Caco-2 (cell line): ENCODE measurements around the gene USP13. TPM values are rescaled to one million over a fixed set of nuclear protein-coding genes. Genes with fewer than 3 reads are reported as not detected.
A peak's percentile ranks its signal among the peaks of the same experiment; 100 is the strongest.
"Not testable (repeated sequence)": the region's sequence is repeated elsewhere in the genome, so short reads cannot be mapped to it uniquely, and the experiment has no call there.

Experiments
- BruUV-seq: library from RNA; stranded (reverse); fragments of 400-500 nt; replicated peaks from 2 replicates; lab custom pipeline; 2021; lab: Mats Ljungman, UMichigan
- CTCF ChIA-PET: fragments of 300-600 bp; sonication (Branson Sonifier 250); formaldehyde crosslinking; loops from one replicate; lab custom pipeline; 2022; ENCODE audit warnings: antibody characterized with exemption; lab: Charles Lee
- POLR2A ChIA-PET: fragments of 300-600 bp; sonication (Branson Sonifier 250); formaldehyde crosslinking; loops from one replicate; lab custom pipeline; 2022; ENCODE audit warnings: antibody characterized with exemption; lab: Charles Lee
- DNase-seq, 2 experiments: peaks; one replicate each; pipeline versions ENCODE4 v3.0.0 to v3.0.0-alpha.2; 2020 to 2022
- H3K27me3 ChIP-seq: replicated peaks from 2 replicates; pipeline ENCODE4 v1.6.0; 2011; ENCODE audit warnings: low read length; ENCODE audit not compliant: control insufficient read depth, insufficient read depth
- H3K36me3 ChIP-seq: 2 replicates; pipeline ENCODE4 v1.5.1; 2011; ENCODE audit warnings: low read length; ENCODE audit not compliant: control insufficient read depth, insufficient read depth
- H3K4me1 ChIP-seq: fragments of 250-450 bp; sonication (Bioruptor Pico); 2 replicates; pipeline ENCODE4 v1.5.1; 2020; ENCODE audit warnings: mild to moderate bottlenecking
- H3K4me3 ChIP-seq: 2 replicates; pipeline ENCODE4 v1.5.1; 2011; ENCODE audit warnings: low read depth, mild to moderate bottlenecking, control low read depth, low read length
- H3K9me3 ChIP-seq: fragments of 250-450 bp; sonication (Bioruptor Pico); 2 replicates; pipeline ENCODE4 v1.5.1; 2020; ENCODE audit warnings: mild to moderate bottlenecking, moderate library complexity
- H3K27ac Mint-ChIP-seq: one replicate; pipeline ENCODE4 v1.8.0; 2022; ENCODE audit warnings: mixed read lengths; ENCODE audit not compliant: unreplicated experiment
- H3K27me3 Mint-ChIP-seq: one replicate; pipeline ENCODE4 v1.8.0; 2022; ENCODE audit warnings: mixed read lengths; ENCODE audit not compliant: insufficient read depth, unreplicated experiment
- H3K36me3 Mint-ChIP-seq: one replicate; pipeline ENCODE4 v1.8.0; 2022; ENCODE audit warnings: mild to moderate bottlenecking, mixed read lengths; ENCODE audit not compliant: insufficient read depth, unreplicated experiment
- H3K4me1 Mint-ChIP-seq: one replicate; pipeline ENCODE4 v1.8.0; 2022; ENCODE audit warnings: low read depth, mixed read lengths; ENCODE audit not compliant: unreplicated experiment
- H3K4me3 Mint-ChIP-seq: one replicate; pipeline ENCODE4 v1.8.0; 2022; ENCODE audit warnings: mild to moderate bottlenecking, moderate library complexity, mixed read lengths; ENCODE audit not compliant: unreplicated experiment
- H3K9me3 Mint-ChIP-seq: one replicate; pipeline ENCODE4 v1.8.0; 2022; ENCODE audit warnings: mixed read lengths; ENCODE audit not compliant: unreplicated experiment
- CTCF ChIP-seq, 2 experiments: fragments of 200-600 bp in 1 of 2; IDR thresholded peaks; 1 replicate in 1 of 2; 2 replicates in 1 of 2; pipeline versions ENCODE4 v1.5.1 to v1.8.0; 2011 to 2022; ENCODE audit warnings: antibody characterized with exemption in 1 of 2, control low read depth in 1 of 2, inconsistent platforms in 1 of 2, low read depth in 1 of 2, low read length in 1 of 2, mild to moderate bottlenecking in 1 of 2, moderate library complexity in 1 of 2; ENCODE audit not compliant: insufficient read depth in 1 of 2, severe bottlenecking in 1 of 2, unreplicated experiment in 1 of 2
- intact Hi-C: fragments of 100-400 bp; cut with micrococcal nuclease; formaldehyde crosslinking; loops from one replicate; pipeline ENCODE4 v1.10.0; 2022; ENCODE audit not compliant: unreplicated experiment
- total RNA-seq: library from RNA; stranded (reverse); gene quantifications from 2 replicates; pipeline ENCODE4 v1.2.3, GENCODE V29; 2022

Gene USP13
- total RNA-seq, 1 experiment from 2014 or later, result 16.2 TPM

GRCh38 chr3:179775416-179776122, 122.7 kb downstream of the USP13 start:
- peaks cover 23% of the 10 kb centered on the region for H3K4me1 Mint-ChIP-seq
- H3K27ac Mint-ChIP-seq, result peak overlapping the region; percentile 65
- H3K4me3 ChIP-seq, result no peak overlapping the region
- H3K27me3 Mint-ChIP-seq, result no peaks in the 10 kb centered on the region
- BruUV-seq, result no TSS peak
- no peak overlapping the region for H3K4me3 Mint-ChIP-seq
- peaks cover 33% of the 10 kb centered on the region for H3K4me1 ChIP-seq
- DNase-seq, result no peak
- ChIA-PET CTCF (no interaction called here), POLR2A (no interaction called here)
- peaks cover 11% of the 10 kb centered on the region; the same call in 1 of the 2 replicates for H3K9me3 ChIP-seq
- intact Hi-C loops, result loop anchor here (2.0 kb wide), 1 partner anchor 21 kb away; no protein-coding TSS in a partner anchor
- H3K36me3 Mint-ChIP-seq, result peaks cover 49% of the 10 kb centered on the region
- no peak for TF ChIP-seq CTCF (IDR thresholded peaks at IDR 0.05; ENCODE audit: insufficient read depth in 1 of 2, low read depth in 1 of 2, low read length in 1 of 2, severe bottlenecking in 1 of 2, unreplicated experiment in 1 of 2)
- H3K9me3 Mint-ChIP-seq, result peaks cover 15% of the 10 kb centered on the region
- H3K36me3 ChIP-seq, result peaks cover 1% of the 10 kb centered on the region
- no peaks in the 10 kb centered on the region for H3K27me3 ChIP-seq

DNA sequence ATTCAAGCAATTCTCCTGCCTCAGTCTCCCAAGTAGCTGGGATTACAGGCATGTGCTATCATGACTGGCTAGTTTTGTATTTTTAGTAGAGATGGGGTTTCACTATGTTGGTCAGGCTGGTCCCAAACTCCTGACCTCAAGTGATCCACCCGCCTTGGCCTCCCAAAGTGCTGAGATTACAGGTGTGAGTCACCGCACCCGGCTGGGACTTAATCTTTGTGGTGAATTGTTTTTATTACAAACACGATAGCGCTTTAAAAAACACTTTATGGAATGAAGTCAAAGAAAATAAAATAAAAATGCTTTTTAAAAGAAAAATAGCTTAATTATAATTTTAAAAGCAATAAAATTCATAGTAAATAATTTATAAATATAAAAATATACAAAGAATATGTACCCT, 130.0 kb downstream of the USP13 start:
- H3K27me3 ChIP-seq, CTCF ChIA-PET, POLR2A ChIA-PET, H3K36me3 ChIP-seq, BruUV-seq, H3K4me3 Mint-ChIP-seq, H3K4me3 ChIP-seq, intact Hi-C loops, H3K27me3 Mint-ChIP-seq, DNase-seq, H3K9me3 ChIP-seq, H3K27ac Mint-ChIP-seq: not testable (repeated sequence)
- Mint-ChIP-seq H3K4me1 (peaks cover 19% of the 10 kb centered on the region), H3K9me3 (peaks cover 18% of the 10 kb centered on the region), H3K36me3 (peaks cover 29% of the 10 kb centered on the region)
- peaks cover 13% of the 10 kb centered on the region for H3K4me1 ChIP-seq

DNA sequence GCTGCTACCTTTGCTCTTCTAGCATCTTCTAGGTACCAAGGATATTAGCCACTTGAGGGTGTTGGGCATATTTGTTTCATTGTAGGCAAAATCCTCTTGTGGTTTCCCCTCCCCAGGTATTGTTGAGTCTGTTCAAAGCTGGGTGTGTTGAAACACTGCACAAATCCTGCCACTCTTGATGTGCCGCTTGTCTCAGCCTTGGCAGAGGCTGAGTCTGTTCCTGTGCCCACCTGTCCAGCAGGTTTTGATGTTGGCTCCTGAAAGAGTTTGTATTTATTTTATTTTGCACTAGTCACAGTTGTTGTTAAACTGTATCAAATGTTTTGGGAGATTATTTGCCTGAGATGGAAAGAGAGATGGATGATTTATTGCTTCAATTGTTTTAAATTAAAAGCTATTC, 136.2 kb downstream of the USP13 start:
- peaks cover 2% of the 10 kb centered on the region for H3K36me3 Mint-ChIP-seq
- Histone ChIP-seq H3K36me3 (peaks cover 1% of the 10 kb centered on the region), H3K4me1 (no peaks in the 10 kb centered on the region), H3K9me3 (no peaks in the 10 kb centered on the region), H3K4me3 (no peak overlapping the region), H3K27me3 (no peaks in the 10 kb centered on the region)
- CTCF ChIA-PET, result no interaction called here
- no peak for DNase-seq
- H3K27me3 Mint-ChIP-seq, result no peaks in the 10 kb centered on the region
- H3K9me3 Mint-ChIP-seq, result no peaks in the 10 kb centered on the region
- TF ChIP-seq CTCF (IDR thresholded peaks at IDR 0.05; ENCODE audit: insufficient read depth in 1 of 2, low read depth in 1 of 2, low read length in 1 of 2, severe bottlenecking in 1 of 2, unreplicated experiment in 1 of 2), result no peak
- H3K4me3 Mint-ChIP-seq, result no peak overlapping the region
- H3K4me1 Mint-ChIP-seq, result no peaks in the 10 kb centered on the region
- POLR2A ChIA-PET, result no interaction called here
- no TSS peak for BruUV-seq
- H3K27ac Mint-ChIP-seq, result no peak overlapping the region
- intact Hi-C loops, result no loop called here
